Endothelial cell of umbilical vein (primary cell): Measurements from ENCODE around the gene CA11. TPM values are rescaled to one million over a fixed set of nuclear protein-coding genes. Genes with fewer than 3 reads are reported as not detected.

Experiments
- BruUV-seq: library from RNA; stranded (reverse); fragments of 400-500 nt; replicated peaks from 2 replicates; lab custom pipeline; 2021; lab: Mats Ljungman, UMichigan
- CTCF ChIA-PET: fragments of 300-600, 350-600 bp; sonication (Branson Sonifier 250); formaldehyde crosslinking; loops from one replicate; lab custom pipeline; 2021; ENCODE audit warnings: antibody characterized with exemption, inconsistent platforms; lab: Charles Lee
- POLR2A ChIA-PET: fragments of 300-600, 350-600 bp; sonication (Branson Sonifier 250); formaldehyde crosslinking; loops from one replicate; lab custom pipeline; 2021; ENCODE audit warnings: antibody characterized with exemption, inconsistent platforms; lab: Charles Lee
- DNase-seq: peaks from one replicate; pipeline ENCODE4 v3.0.0-alpha.2; 2011; ENCODE audit warnings: low read depth, low spot score
- FAIRE-seq: peaks from 2 replicates; lab custom pipeline; 2011; peaks lifted over from hg19 to GRCh38; lab: Jason Lieb, UNC
- H2AFZ ChIP-seq: 2 replicates; pipeline ENCODE4 v1.6.0; 2012; ENCODE audit warnings: low read depth, low read length, control low read depth, inconsistent platforms
- H3K27ac ChIP-seq: 2 replicates; pipeline ENCODE4 v1.5.1; 2011; ENCODE audit warnings: low read depth, mild to moderate bottlenecking, control low read depth, low read length, moderate library complexity; ENCODE audit not compliant: insufficient read depth
- H3K27me3 ChIP-seq, 2 experiments: 2 replicates each; pipeline versions ENCODE4 v1.6.0 to v1.6.1; 2011; ENCODE audit warnings: low read length in 2 of 2, mixed read lengths in 1 of 2; ENCODE audit not compliant: control insufficient read depth in 2 of 2, insufficient read depth in 2 of 2
- H3K36me3 ChIP-seq, 2 experiments: 2 replicates in 1 of 2; 3 replicates in 1 of 2; pipeline ENCODE4 v1.5.1; 2011; ENCODE audit warnings: low read length in 2 of 2, mild to moderate bottlenecking in 1 of 2, moderate library complexity in 1 of 2; ENCODE audit not compliant: control insufficient read depth in 2 of 2, insufficient read depth in 2 of 2; ENCODE audit errors: extremely low read depth in 1 of 2
- H3K4me1 ChIP-seq: 3 replicates; pipeline ENCODE4 v1.5.1; 2011; ENCODE audit warnings: mild to moderate bottlenecking, low read length; ENCODE audit not compliant: control insufficient read depth, insufficient read depth; ENCODE audit errors: extremely low read depth
- H3K4me2 ChIP-seq: 2 replicates; pipeline ENCODE4 v1.6.1; 2011; ENCODE audit warnings: low read length, control low read depth, mixed read lengths; ENCODE audit not compliant: insufficient read depth
- H3K4me3 ChIP-seq, 3 experiments: fragments of 200-600 bp in 1 of 3; sonication (generic), shearing (Covaris generic) in 1 of 3; replicated peaks in 1 of 3; 2 replicates each; pipeline ENCODE4 v1.5.1; 2011 to 2016; ENCODE audit warnings: control low read depth in 3 of 3, low read length in 3 of 3, mild to moderate bottlenecking in 2 of 3, inconsistent platforms in 1 of 3, low read depth in 1 of 3, moderate library complexity in 1 of 3; ENCODE audit not compliant: insufficient read depth in 1 of 3
- H3K79me2 ChIP-seq: 2 replicates; pipeline ENCODE4 v1.6.0; 2012; ENCODE audit warnings: low read length, inconsistent platforms; ENCODE audit not compliant: control insufficient read depth, insufficient read depth
- H3K9ac ChIP-seq: replicated peaks from 2 replicates; pipeline ENCODE3; 2011; ENCODE audit warnings: low read length, control low read depth; ENCODE audit not compliant: insufficient read depth; ENCODE audit errors: extremely low read depth
- H3K9me1 ChIP-seq: replicated peaks from 3 replicates; pipeline ENCODE4 v1.6.0; 2011; ENCODE audit warnings: mild to moderate bottlenecking, low read length; ENCODE audit not compliant: control insufficient read depth, insufficient read depth; ENCODE audit errors: extremely low read depth
- H3K9me3 ChIP-seq: replicated peaks from 2 replicates; pipeline ENCODE4 v1.5.1; 2012; ENCODE audit warnings: low read length, inconsistent platforms; ENCODE audit not compliant: control insufficient read depth, insufficient read depth
- H4K20me1 ChIP-seq: replicated peaks from 2 replicates; pipeline ENCODE3; 2011; ENCODE audit warnings: mild to moderate bottlenecking, low read length; ENCODE audit not compliant: control insufficient read depth, insufficient read depth; ENCODE audit errors: extremely low read depth
- EZH2 ChIP-seq: IDR thresholded peaks from 2 replicates; pipeline ENCODE4 v1.6.1; 2012; ENCODE audit warnings: borderline replicate concordance, low read depth, mild to moderate bottlenecking, moderate library complexity, low read length, inconsistent platforms; ENCODE audit not compliant: severe bottlenecking
- FOS ChIP-seq: IDR thresholded peaks from 2 replicates; pipeline ENCODE4 v1.6.1; 2011; ENCODE audit warnings: mild to moderate bottlenecking, low read length, moderate library complexity, borderline replicate concordance; ENCODE audit not compliant: insufficient read depth
- GATA2 ChIP-seq: IDR thresholded peaks from 2 replicates; pipeline ENCODE4 v1.7.0; 2011; ENCODE audit warnings: low read depth, mild to moderate bottlenecking, moderate library complexity, mixed read lengths, low read length; ENCODE audit not compliant: insufficient read length, insufficient read depth
- JUN ChIP-seq: IDR thresholded peaks from 2 replicates; pipeline ENCODE4 v1.6.1; 2011; ENCODE audit warnings: borderline replicate concordance, low read depth; ENCODE audit not compliant: insufficient read length, insufficient read depth
- MYC ChIP-seq: IDR thresholded peaks from one replicate; pipeline ENCODE4 v1.6.1; 2011; ENCODE audit warnings: mild to moderate bottlenecking, low read depth, low read length
- POLR2A ChIP-seq: IDR thresholded peaks from 2 replicates; pipeline ENCODE4 v1.6.1; 2012; ENCODE audit warnings: low read depth, mild to moderate bottlenecking, control low read depth, low read length
- POLR2AphosphoS5 ChIP-seq: IDR thresholded peaks from 2 replicates; pipeline ENCODE4 v1.6.1; 2012; ENCODE audit warnings: low read depth, mild to moderate bottlenecking, control low read depth, low read length, moderate library complexity; ENCODE audit not compliant: insufficient read depth
- dilution Hi-C: fragments of 300-500 bp; cut with MboI; formaldehyde crosslinking; loops from one replicate; pipeline ENCODE4 v1.15.0; 2019; ENCODE audit warnings: low sequenced_read_pairs; ENCODE audit not compliant: extremely low pct_ligation_motif_present
- intact Hi-C: fragments of 100-400 bp; cut with micrococcal nuclease; formaldehyde crosslinking; loops from one replicate; pipeline ENCODE4 v1.10.0; 2022
- polyA plus RNA-seq, 4 experiments: library from polyadenylated mRNA; depleted of rRNA in 3 of 4; stranded (reverse) in 3 of 4; unstranded in 1 of 4; fragments of >200 nt; gene quantifications; 2 replicates each; pipeline versions ENCODE4 v1.2.1 to v1.2.3, GENCODE V29; 2011 to 2012; ENCODE audit warnings: missing spikeins in 1 of 4
- total RNA-seq: library from RNA; stranded (reverse); gene quantifications from 2 replicates; pipeline ENCODE4 v1.2.3, GENCODE V29; 2021
- TF ChIP-seq, protein P1 (sequence below): IDR thresholded peaks from 2 replicates; pipeline ENCODE4 v1.6.1; 2011; ENCODE audit not compliant: insufficient read depth, insufficient read length
- TF ChIP-seq, protein P2 (sequence below), 2 donors: IDR thresholded peaks; 1 replicate in 1 of 2; 2 replicates in 1 of 2; pipeline ENCODE4 v1.5.1; 2011; ENCODE audit warnings: low read length in 2 of 2, mild to moderate bottlenecking in 2 of 2, moderate library complexity in 2 of 2, control low read depth in 1 of 2, inconsistent platforms in 1 of 2, low read depth in 1 of 2; ENCODE audit not compliant: insufficient read depth in 1 of 2; ENCODE audit errors: extremely low read depth in 1 of 2

Gene CA11
- total and polyA plus RNA-seq, 2 donors (not counting 3 experiments of a cell fraction or from before 2014, with no cell fraction given), result 2.8 to 4.7 TPM

DNA sequence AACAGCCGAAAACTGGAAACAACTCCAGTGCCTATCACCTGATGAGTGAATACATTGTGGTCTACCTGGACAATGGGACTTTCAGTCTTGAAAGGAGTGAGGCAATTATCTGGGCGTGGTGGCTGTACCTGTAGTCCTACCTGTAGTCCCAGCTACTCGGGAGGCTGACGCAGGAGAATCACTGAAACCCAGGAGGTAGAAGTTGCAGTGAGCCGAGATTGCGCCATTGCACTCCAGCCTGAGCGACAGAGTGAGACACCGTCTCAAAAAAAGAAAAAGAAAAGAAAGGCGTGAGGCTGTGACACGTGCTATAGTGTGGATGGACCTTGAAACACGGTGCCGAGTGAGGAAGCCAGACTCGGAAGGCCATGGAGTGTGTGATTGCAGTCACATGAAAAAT lies 30.9 kb upstream of the CA11 start:
- H3K27me3 ChIP-seq, result no peaks in the 10 kb centered on the region
- ChIA-PET CTCF (interaction anchor here (1.0 to 2.6 kb wide), 6 partner anchors 11 to 159 kb away, joined by 3 to 31 read pairs (median 6); partner anchors contain the start of genes FUT2 and HSD17B14), POLR2A (no interaction called here)
- no peak overlapping the region for H3K4me3 ChIP-seq
- FAIRE-seq (no peak), DNase-seq (no peak)
- H3K9me3 ChIP-seq, result no peaks in the 10 kb centered on the region
- no TSS peak for BruUV-seq
- no peaks in the 10 kb centered on the region for H3K4me1 ChIP-seq
- no peaks in the 10 kb centered on the region for H4K20me1 ChIP-seq
- no peak overlapping the region for H3K27ac ChIP-seq
- H3K9me1 ChIP-seq, result no peaks in the 10 kb centered on the region
- H2AFZ ChIP-seq, result no peak overlapping the region
- no peaks in the 10 kb centered on the region for H3K36me3 ChIP-seq
- H3K9ac ChIP-seq, result no peak overlapping the region
- dilution Hi-C loops (no loop called here), intact Hi-C loops (no loop called here)
- H3K4me2 ChIP-seq, result no peak overlapping the region
- no peaks in the 10 kb centered on the region for H3K79me2 ChIP-seq
- TF ChIP-seq, protein P1, sequence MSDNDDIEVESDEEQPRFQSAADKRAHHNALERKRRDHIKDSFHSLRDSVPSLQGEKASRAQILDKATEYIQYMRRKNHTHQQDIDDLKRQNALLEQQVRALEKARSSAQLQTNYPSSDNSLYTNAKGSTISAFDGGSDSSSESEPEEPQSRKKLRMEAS, result no peak
- TF ChIP-seq MYC, result no peak
- no peak for TF ChIP-seq FOS
- TF ChIP-seq JUN, result no peak
- TF ChIP-seq POLR2AphosphoS5, result no peak
- TF ChIP-seq GATA2, result no peak
- TF ChIP-seq, protein P2, sequence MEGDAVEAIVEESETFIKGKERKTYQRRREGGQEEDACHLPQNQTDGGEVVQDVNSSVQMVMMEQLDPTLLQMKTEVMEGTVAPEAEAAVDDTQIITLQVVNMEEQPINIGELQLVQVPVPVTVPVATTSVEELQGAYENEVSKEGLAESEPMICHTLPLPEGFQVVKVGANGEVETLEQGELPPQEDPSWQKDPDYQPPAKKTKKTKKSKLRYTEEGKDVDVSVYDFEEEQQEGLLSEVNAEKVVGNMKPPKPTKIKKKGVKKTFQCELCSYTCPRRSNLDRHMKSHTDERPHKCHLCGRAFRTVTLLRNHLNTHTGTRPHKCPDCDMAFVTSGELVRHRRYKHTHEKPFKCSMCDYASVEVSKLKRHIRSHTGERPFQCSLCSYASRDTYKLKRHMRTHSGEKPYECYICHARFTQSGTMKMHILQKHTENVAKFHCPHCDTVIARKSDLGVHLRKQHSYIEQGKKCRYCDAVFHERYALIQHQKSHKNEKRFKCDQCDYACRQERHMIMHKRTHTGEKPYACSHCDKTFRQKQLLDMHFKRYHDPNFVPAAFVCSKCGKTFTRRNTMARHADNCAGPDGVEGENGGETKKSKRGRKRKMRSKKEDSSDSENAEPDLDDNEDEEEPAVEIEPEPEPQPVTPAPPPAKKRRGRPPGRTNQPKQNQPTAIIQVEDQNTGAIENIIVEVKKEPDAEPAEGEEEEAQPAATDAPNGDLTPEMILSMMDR (IDR thresholded peaks at IDR 0.05; ENCODE audit: extremely low read depth in 1 of 2, insufficient read depth in 1 of 2, low read depth in 1 of 2, low read length in 2 of 2), result no peak
- no peak for TF ChIP-seq POLR2A
- no peak for TF ChIP-seq EZH2
